GM20000 (cell line): ENCODE results near the gene TMEM184B.

ENCODE experiments used
- DNase-seq: peaks from one replicate; pipeline ENCODE4 v3.0.0; 2012; ENCODE audit warnings: low spot score
- CTCF ChIP-seq: IDR thresholded peaks from 2 replicates; pipeline ENCODE4 v1.5.1; 2012; ENCODE audit warnings: mild to moderate bottlenecking, control low read depth; ENCODE audit errors: extremely low read depth, missing control alignments

TMEM184B gene

GRCh38 chr22:38246692-38247091 lies 26.1 kb downstream of the TMEM184B start:
- TF ChIP-seq CTCF: no peak
- no peak for DNase-seq

GRCh38 chr22:38246046-38246658 lies 26.7 kb downstream of the TMEM184B start:
- no peak for TF ChIP-seq CTCF
- DNase-seq: no peak

- TF ChIP-seq CTCF: no peak
- DNase-seq: no peak
These were observed 28.7 kb downstream of the TMEM184B start for GRCh38 chr22:38244106-38244505.

GRCh38 chr22:38243007-38243765 lies 29.6 kb downstream of the TMEM184B start:
- DNase-seq: no peak
- TF ChIP-seq CTCF: no peak

- TF ChIP-seq CTCF: no peak
- no peak for DNase-seq
These were observed 32.0 kb downstream of the TMEM184B start for GRCh38 chr22:38240734-38241252.

GRCh38 chr22:38239101-38239761 lies 33.6 kb downstream of the TMEM184B start:
- DNase-seq: no peak
- TF ChIP-seq CTCF: no peak

GRCh38 chr22:38238519-38239071 lies 34.2 kb downstream of the TMEM184B start:
- no peak for TF ChIP-seq CTCF
- no peak for DNase-seq
